BLaER1 treated with 17β-estradiol and CSF1 and Interleukin-3, amounts not matched to agents 10 nM and 100 nM (cell line): ENCODE measurements around the gene NBPF1.
"Not testable (repeated sequence)": the region's sequence is repeated elsewhere in the genome, so short reads cannot be mapped to it uniquely, and the experiment has no call there.

Experiments used
- H3K27ac ChIP-seq, 11 experiments: shearing (Covaris generic); formaldehyde crosslinking; 2 replicates each; pipeline ENCODE4 v1.8.1; 2022
- H3K27me3 ChIP-seq, 11 experiments: shearing (Covaris generic); formaldehyde crosslinking; 2 replicates each; pipeline ENCODE4 v1.8.1; 2022
- H3K36me3 ChIP-seq, 11 experiments: shearing (Covaris generic); formaldehyde crosslinking; 2 replicates each; pipeline ENCODE4 v1.8.1; 2022
- H3K4me1 ChIP-seq, 10 experiments: shearing (Covaris generic); formaldehyde crosslinking; 2 replicates each; pipeline ENCODE4 v1.8.1; 2022
- H3K4me2 ChIP-seq, 11 experiments: shearing (Covaris generic); formaldehyde crosslinking; 2 replicates each; pipeline ENCODE4 v1.8.1; 2022
- H3K4me3 ChIP-seq, 10 experiments: shearing (Covaris generic); formaldehyde crosslinking; 2 replicates each; pipeline ENCODE4 v1.8.1; 2022
- H3K9ac ChIP-seq, 11 experiments: shearing (Covaris generic); formaldehyde crosslinking; 2 replicates each; pipeline ENCODE4 v1.8.1; 2022
- H3K9me3 ChIP-seq, 11 experiments: shearing (Covaris generic); formaldehyde crosslinking; replicated peaks in 1 of 11; 2 replicates each; pipeline ENCODE4 v1.8.1; 2022
- H4K20me1 ChIP-seq, 11 experiments: shearing (Covaris generic); formaldehyde crosslinking; 2 replicates each; pipeline ENCODE4 v1.8.1; 2022
- Cebpa-rat ChIP-seq, 11 experiments: shearing (Covaris generic); IDR thresholded peaks; 2 replicates each; pipeline ENCODE4 v1.8.1; 2022

Gene NBPF1

DNA sequence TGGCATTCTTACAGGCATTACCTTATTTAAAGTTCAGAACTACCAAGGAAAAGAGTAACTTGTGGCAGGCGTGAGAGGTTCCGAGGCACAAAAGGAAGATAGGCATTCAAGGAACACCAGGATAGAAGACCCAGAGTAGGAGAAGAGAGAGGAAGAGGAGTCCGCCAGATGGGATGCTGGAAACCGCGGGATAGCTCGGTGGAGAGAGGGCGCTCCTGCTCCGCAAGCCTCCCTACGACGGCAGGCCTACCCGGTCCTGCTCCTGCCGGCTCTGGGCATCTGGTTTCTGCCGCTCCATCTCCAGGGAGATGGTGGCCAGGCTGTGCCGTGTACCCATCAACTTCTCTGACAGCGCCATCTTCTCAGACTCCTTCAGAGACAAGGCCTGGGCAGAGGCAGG, 5.4 kb upstream of the NBPF1 start:
- Histone ChIP-seq H4K20me1 (peaks cover 0 to 47% (median 10%) of the 10 kb centered on the region in 11 experiments; a peak in 16 of 22 replicates), H3K36me3 (peaks cover 24 to 61% (median 42%) of the 10 kb centered on the region in 11 experiments), H3K27ac (no peak overlapping the region), H3K4me1 (peaks cover 7 to 18% (median 14%) of the 10 kb centered on the region in 10 experiments), H3K4me3 (no peak overlapping the region), H3K9ac (no peak overlapping the region), H3K9me3 (no peaks in the 10 kb centered on the region), H3K4me2 (no peak overlapping the region), H3K27me3 (peaks cover 0 to 12% (median 7%) of the 10 kb centered on the region in 11 experiments; a peak in 9 of 22 replicates)
- no peak for TF ChIP-seq Cebpa-rat (IDR thresholded peaks at IDR 0.05)

- H3K27ac ChIP-seq, result no peak overlapping the region
- peak overlapping the region in 3 of 11 experiments; percentile 0 to 10 (median 1); a peak in 1 of 22 replicates for H3K9ac ChIP-seq
- H3K27me3 ChIP-seq, result peaks cover 0 to 12% (median 7%) of the 10 kb centered on the region in 11 experiments; a peak in 10 of 22 replicates
Observed at GRCh38 chr1:16617778-16618580, 4.6 kb upstream of the NBPF1 start.

GRCh38 chr1:16617114-16617631, 3.8 kb upstream of the NBPF1 start:
- no peak overlapping the region for H3K4me3 ChIP-seq
- peak overlapping the region in 7 of 11 experiments; percentile 0 to 10 (median 1); a peak in 6 of 22 replicates for H3K9ac ChIP-seq
- peaks cover 12 to 27% (median 18%) of the 10 kb centered on the region in 10 experiments for H3K4me1 ChIP-seq
- H3K9me3 ChIP-seq, result no peaks in the 10 kb centered on the region
- H3K27me3 ChIP-seq, result peaks cover 6 to 20% (median 14%) of the 10 kb centered on the region in 11 experiments; a peak in 14 of 22 replicates
- peaks cover 0 to 33% (median 11%) of the 10 kb centered on the region in 11 experiments; a peak in 16 of 22 replicates for H4K20me1 ChIP-seq
- no peak overlapping the region for H3K27ac ChIP-seq
- H3K4me2 ChIP-seq, result no peak overlapping the region
- peaks cover 16 to 46% (median 26%) of the 10 kb centered on the region in 11 experiments for H3K36me3 ChIP-seq
- TF ChIP-seq Cebpa-rat (IDR thresholded peaks at IDR 0.05), result no peak

More at GRCh38 chr1:16617778-16618580, 4.6 kb upstream of the NBPF1 start:
- peaks cover 23 to 54% (median 34%) of the 10 kb centered on the region in 11 experiments for H3K36me3 ChIP-seq
- no peak overlapping the region for H3K4me2 ChIP-seq
- peaks cover 0 to 40% (median 7%) of the 10 kb centered on the region in 11 experiments; a peak in 9 of 22 replicates for H4K20me1 ChIP-seq
- H3K4me1 ChIP-seq, result peaks cover 7 to 20% (median 10%) of the 10 kb centered on the region in 10 experiments
- no peak for TF ChIP-seq Cebpa-rat (IDR thresholded peaks at IDR 0.05)
- H3K9me3 ChIP-seq, result no peaks in the 10 kb centered on the region
- no peak overlapping the region for H3K4me3 ChIP-seq

GRCh38 chr1:16615253-16616252, 2.2 kb upstream of the NBPF1 start:
- H3K36me3 ChIP-seq, result peaks cover 4 to 30% (median 15%) of the 10 kb centered on the region in 11 experiments; a peak in 19 of 22 replicates
- H3K4me3 ChIP-seq, result no peak overlapping the region
- H3K27me3 ChIP-seq, result peaks cover 9 to 27% (median 18%) of the 10 kb centered on the region in 11 experiments; a peak in 14 of 22 replicates
- peaks cover 0 to 24% (median 18%) of the 10 kb centered on the region in 11 experiments; a peak in 14 of 22 replicates for H4K20me1 ChIP-seq
- TF ChIP-seq Cebpa-rat (IDR thresholded peaks at IDR 0.05), result no peak
- H3K4me1 ChIP-seq, result peaks cover 18 to 25% (median 23%) of the 10 kb centered on the region in 10 experiments
- H3K9ac ChIP-seq, result peak overlapping the region in 1 of 11 experiments; percentile 33; a peak in 1 of 22 replicates
- H3K27ac ChIP-seq, result no peak overlapping the region
- H3K4me2 ChIP-seq, result no peak overlapping the region
- no peaks in the 10 kb centered on the region for H3K9me3 ChIP-seq

DNA sequence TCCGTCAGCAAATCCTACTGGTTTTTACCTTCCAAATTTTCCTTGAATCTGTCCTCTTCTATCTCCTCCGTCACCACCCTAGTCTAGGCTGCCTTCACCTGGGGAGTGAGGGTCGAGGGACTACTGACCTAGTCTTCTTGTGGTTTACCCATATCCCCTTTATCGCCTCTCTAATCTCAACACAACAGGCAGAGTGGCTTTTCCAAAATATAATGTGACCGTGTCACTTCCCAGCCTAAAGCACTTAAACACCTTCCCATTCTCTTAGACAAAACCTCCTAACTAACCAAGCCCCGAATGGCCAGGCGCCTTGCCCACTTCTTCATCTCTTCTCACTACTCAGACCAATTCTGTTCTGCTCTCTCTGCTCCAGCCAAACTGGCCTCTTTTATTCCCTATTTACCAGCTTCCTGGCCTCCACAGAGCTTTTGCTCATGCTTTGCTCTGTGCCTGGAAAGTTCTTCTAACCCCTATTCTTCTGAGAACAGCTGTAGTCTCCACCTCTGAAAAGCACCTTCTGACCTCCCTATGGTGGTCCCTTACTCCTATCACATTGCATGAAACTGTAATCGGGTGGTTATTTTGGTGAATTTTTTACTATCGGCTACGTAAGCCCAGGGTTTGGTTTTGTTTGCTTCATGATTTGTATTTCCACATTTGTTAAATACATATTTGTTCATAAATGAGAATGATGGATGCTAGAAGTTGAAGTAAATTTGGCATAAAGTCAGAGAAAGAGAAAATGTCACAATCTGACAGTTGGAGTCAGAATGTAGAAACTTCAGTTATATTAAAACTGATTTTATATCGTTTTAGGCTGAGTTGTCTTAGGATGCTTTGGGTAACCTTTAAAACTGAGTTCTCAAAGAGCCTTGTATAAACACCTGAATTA, 1.2 kb upstream of the NBPF1 start:
- no peak overlapping the region for H3K27ac ChIP-seq
- H4K20me1 ChIP-seq, result peaks cover 0 to 25% (median 18%) of the 10 kb centered on the region in 11 experiments; a peak in 13 of 22 replicates
- no peak overlapping the region; a peak in 2 of 22 replicates for H3K9ac ChIP-seq
- H3K4me2 ChIP-seq, result peak overlapping the region; percentile 79 to 97 (median 89)
- peaks cover 9 to 27% (median 18%) of the 10 kb centered on the region in 11 experiments; a peak in 14 of 22 replicates for H3K27me3 ChIP-seq
- peak overlapping the region in 1 of 10 experiments; percentile 61; a peak in 1 of 20 replicates for H3K4me3 ChIP-seq
- peaks cover 4 to 20% (median 15%) of the 10 kb centered on the region in 11 experiments; a peak in 19 of 22 replicates for H3K36me3 ChIP-seq
- 0 out of 22 replicates have a peak, but pooled peaks of 1 of the 11 experiments have one; percentile 12 for TF ChIP-seq Cebpa-rat (IDR thresholded peaks at IDR 0.05)
- H3K4me1 ChIP-seq, result peaks cover 18 to 25% (median 23%) of the 10 kb centered on the region in 10 experiments
- no peaks in the 10 kb centered on the region for H3K9me3 ChIP-seq

- peak overlapping the region; percentile 61 to 79 (median 71) for H3K4me3 ChIP-seq
- TF ChIP-seq Cebpa-rat (IDR thresholded peaks at IDR 0.05), result no peak
- no peaks in the 10 kb centered on the region for H3K9me3 ChIP-seq
- H3K36me3 ChIP-seq, result peaks cover 14 to 25% (median 20%) of the 10 kb centered on the region in 11 experiments; a peak in 21 of 22 replicates
- H3K4me1 ChIP-seq, result peaks cover 22 to 32% (median 29%) of the 10 kb centered on the region in 10 experiments
- peak overlapping the region in 1 of 11 experiments; percentile 3; a peak in 1 of 22 replicates for H3K27ac ChIP-seq
- peaks cover 0 to 36% (median 18%) of the 10 kb centered on the region in 11 experiments; a peak in 12 of 22 replicates for H4K20me1 ChIP-seq
- peak overlapping the region; percentile 79 to 97 (median 89) for H3K4me2 ChIP-seq
- H3K27me3 ChIP-seq, result peaks cover 9 to 27% (median 18%) of the 10 kb centered on the region in 11 experiments; a peak in 14 of 22 replicates
- H3K9ac ChIP-seq, result peak overlapping the region; percentile 65 to 83 (median 77)
Observed at GRCh38 chr1:16612332-16613172, 812 bp downstream of the NBPF1 start.

- H4K20me1 ChIP-seq, result peaks cover 0 to 36% (median 18%) of the 10 kb centered on the region in 11 experiments; a peak in 12 of 22 replicates
- not testable (repeated sequence) for H3K9me3 ChIP-seq, H3K27ac ChIP-seq
- H3K27me3 ChIP-seq, result peaks cover 9 to 27% (median 18%) of the 10 kb centered on the region in 11 experiments; a peak in 14 of 22 replicates
- peaks cover 26 to 37% (median 34%) of the 10 kb centered on the region in 10 experiments for H3K4me1 ChIP-seq
- peak overlapping the region in 8 of 10 experiments; percentile 61 to 74 (median 71); a peak in 10 of 20 replicates for H3K4me3 ChIP-seq
- peak overlapping the region; percentile 79 to 97 (median 89) for H3K4me2 ChIP-seq
- peak overlapping the region in 5 of 11 experiments; percentile 68 to 83 (median 81); a peak in 7 of 22 replicates for H3K9ac ChIP-seq
- H3K36me3 ChIP-seq, result peaks cover 15 to 24% (median 19%) of the 10 kb centered on the region in 11 experiments; a peak in 21 of 22 replicates
Observed at GRCh38 chr1:16611981-16612331, 1.4 kb downstream of the NBPF1 start.

- Histone ChIP-seq H3K27me3 (peaks cover 9 to 27% (median 18%) of the 10 kb centered on the region in 11 experiments; a peak in 14 of 22 replicates), H3K4me1 (peaks cover 26 to 37% (median 34%) of the 10 kb centered on the region in 10 experiments)
- H3K9ac ChIP-seq, result not testable (repeated sequence)
Observed at GRCh38 chr1:16611164-16611563, 2.2 kb downstream of the NBPF1 start.

DNA sequence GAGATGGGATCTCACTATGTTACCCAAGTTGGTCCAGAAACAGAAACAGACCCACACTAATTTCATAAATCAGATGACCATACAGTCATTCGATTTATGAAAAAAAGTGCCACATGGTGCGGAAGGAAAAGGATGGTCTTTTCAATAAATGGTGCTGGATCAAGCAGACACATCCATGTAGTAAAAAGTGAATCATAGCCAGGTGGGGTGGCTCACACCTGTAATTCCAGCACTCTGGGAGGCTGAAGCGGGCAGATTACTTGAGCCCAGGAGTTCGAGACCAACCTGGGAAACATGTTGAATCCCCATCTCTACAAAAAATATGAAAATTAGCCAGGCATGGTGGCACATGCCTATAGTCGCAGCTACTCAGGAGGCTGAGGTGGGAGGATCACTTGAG, 2.8 kb downstream of the NBPF1 start:
- not testable (repeated sequence) for H3K9ac ChIP-seq, H3K4me3 ChIP-seq, H3K9me3 ChIP-seq, H3K27ac ChIP-seq, H3K4me2 ChIP-seq
- H3K36me3 ChIP-seq, result peaks cover 26 to 35% (median 32%) of the 10 kb centered on the region in 11 experiments
- peaks cover 26 to 37% (median 34%) of the 10 kb centered on the region in 10 experiments for H3K4me1 ChIP-seq
- peaks cover 0 to 36% (median 18%) of the 10 kb centered on the region in 11 experiments; a peak in 11 of 22 replicates for H4K20me1 ChIP-seq
- H3K27me3 ChIP-seq, result peaks cover 9 to 27% (median 18%) of the 10 kb centered on the region in 11 experiments; a peak in 14 of 22 replicates

More at GRCh38 chr1:16611164-16611563, 2.2 kb downstream of the NBPF1 start:
- not testable (repeated sequence) for H3K4me3 ChIP-seq, H3K9me3 ChIP-seq, H3K27ac ChIP-seq
- Histone ChIP-seq H3K36me3 (peaks cover 21 to 29% (median 26%) of the 10 kb centered on the region in 11 experiments), H3K4me2 (peak overlapping the region in 1 of 11 experiments; percentile 96; a peak in 1 of 22 replicates), H4K20me1 (peaks cover 0 to 36% (median 18%) of the 10 kb centered on the region in 11 experiments; a peak in 11 of 22 replicates)
